Activated T-cell treated with anti-CD3 and anti-CD28 coated beads for 4 hours (primary cell): ENCODE results near the gene FAM174B.

Experiments used
- DNase-seq: peaks from one replicate; pipeline ENCODE4 v3.0.0-alpha.2; 2020

FAM174B gene

GRCh38 chr15:92664178-92664900, 8.8 kb upstream of the FAM174B start:
- DNase-seq, result no peak

- DNase-seq, result no peak
These were observed 7.8 kb upstream of the FAM174B start for GRCh38 chr15:92663250-92663951.

- no peak for DNase-seq
These were observed 7.2 kb upstream of the FAM174B start for GRCh38 chr15:92662762-92663161.

DNA sequence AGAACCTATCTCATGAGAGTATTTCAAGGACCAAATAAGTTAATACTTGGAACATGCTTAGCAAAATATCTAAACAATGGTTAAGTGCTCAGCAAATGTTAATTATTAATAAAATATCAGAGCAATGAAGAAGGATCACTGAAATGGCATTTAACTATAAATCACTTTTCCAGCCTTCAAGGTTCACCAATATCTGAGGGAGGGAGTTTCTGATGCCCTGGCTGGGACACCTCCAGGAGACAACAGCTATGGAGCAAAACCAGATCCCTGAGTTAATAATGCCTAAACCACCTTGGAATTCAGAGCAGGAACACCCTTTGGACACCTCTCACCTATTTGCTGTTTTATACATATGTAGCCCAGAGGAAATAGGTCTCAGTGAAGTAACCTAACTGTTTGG, 6.4 kb upstream of the FAM174B start:
- no peak for DNase-seq

DNA sequence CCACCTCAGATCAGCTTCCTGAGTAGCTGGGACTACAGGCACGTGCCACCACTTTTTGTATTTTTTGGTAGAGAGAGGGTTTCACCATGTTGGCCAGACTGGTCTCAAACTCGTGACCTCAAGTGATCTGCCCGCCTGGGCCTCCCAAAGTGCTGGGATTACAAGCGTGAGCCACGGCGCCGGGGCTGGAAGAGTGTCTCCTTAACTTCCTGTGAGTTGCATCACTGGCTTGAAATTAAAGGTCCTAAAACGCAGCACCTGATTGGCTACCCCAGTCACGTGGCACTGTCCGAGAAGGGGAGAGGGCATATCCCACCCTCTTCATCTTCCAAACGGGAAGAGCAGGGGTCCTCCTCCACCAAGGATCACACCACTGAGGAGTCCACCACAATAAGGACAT, 5.5 kb upstream of the FAM174B start:
- no peak for DNase-seq

- no peak for DNase-seq
These were observed 1.9 kb upstream of the FAM174B start for GRCh38 chr15:92657486-92657885.

DNA sequence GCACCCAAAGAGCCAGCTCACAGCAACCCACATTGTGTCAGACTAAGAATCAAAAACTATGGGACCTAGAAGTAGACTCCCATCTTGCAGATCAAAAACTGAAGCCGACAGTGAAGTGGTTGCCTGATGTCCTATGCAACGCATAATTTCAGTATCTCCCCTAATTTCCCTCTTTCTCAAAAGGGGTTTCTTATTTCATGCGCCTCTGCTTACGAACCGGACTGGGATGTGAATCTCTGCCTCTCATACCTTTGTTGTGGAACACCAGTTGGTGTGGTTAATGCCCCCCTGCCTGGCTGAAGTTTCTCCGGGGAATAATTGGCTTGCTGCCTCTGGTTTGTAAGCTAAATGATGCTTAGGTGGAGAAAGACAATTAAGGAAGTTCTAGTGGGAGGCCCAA, 514 bp upstream of the FAM174B start:
- DNase-seq, result no peak

DNA sequence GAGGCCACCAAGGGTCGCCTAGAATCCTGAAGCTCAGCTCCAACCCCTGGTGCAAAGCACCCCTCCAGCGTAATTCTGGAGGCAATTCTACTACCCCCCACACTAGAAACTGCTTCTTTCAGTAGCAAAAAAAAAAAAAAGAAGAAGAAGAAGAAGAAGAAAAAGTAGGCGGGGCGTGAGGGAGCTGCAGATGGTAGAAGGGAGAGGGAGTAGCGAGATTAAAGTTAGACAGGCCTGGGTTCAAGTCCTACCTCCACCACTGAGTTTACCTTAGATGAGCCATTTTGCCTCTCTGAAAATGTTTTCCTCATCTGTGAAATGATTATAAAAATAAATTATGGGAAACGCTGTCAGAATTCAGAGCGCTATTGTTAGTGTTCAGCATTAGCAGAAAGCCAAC, 913 bp downstream of the FAM174B start:
- DNase-seq, result no peak

DNA sequence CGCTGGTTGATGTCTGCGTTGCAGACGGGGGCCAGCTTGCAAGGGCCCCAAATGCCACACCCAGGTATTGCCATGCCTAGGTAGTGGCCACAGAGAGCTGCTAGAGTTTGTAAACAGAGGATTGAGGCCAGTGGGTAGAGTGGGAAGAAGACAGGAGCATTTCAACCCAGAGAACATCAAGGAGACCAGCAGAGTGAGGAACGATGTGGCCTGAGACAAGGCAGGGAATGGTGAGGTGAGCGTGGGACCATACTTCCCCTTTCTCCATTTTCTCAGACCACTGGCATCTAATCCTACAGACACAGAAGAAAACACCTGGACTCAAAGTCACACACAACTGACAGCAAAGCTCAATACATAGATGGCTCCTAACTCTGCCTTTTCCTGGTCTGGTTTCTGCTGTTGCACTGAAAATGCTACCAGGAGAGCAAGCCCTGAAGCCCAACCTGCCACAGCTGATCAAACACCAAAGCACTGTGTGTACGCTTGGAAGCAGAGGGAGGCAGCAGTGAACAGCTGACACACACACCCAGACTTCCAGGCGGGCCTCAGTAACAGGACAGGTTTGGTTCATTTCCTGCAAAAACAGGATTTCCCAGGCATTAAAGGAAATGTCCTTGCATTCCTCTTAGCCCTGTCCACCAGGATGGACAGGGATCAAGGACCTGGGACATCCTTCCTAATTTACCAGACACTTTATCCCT, 1.6 kb downstream of the FAM174B start:
- DNase-seq, result no peak

- DNase-seq, result no peak
These were observed 2.2 kb downstream of the FAM174B start for GRCh38 chr15:92653366-92653765.

DNA sequence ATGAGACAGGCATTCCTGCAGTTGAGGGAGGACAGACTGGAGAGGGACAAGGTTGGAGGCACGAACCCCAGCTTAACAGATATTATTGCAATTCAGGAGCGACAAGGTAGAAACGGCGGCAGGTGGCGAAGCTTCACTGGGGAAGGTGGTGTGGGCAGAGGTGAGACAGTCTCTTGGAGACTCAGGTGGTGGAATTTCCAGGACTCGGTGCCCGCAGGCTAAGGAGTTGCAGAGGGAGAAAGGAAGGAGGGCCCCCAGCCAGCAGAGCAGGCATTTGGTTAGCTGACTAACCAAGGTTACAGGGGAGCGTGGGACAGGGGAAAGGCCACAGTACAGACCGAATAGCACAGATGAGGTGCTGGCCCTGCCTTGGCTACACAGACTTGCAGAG, 3.0 kb downstream of the FAM174B start:
- no peak for DNase-seq

DNA sequence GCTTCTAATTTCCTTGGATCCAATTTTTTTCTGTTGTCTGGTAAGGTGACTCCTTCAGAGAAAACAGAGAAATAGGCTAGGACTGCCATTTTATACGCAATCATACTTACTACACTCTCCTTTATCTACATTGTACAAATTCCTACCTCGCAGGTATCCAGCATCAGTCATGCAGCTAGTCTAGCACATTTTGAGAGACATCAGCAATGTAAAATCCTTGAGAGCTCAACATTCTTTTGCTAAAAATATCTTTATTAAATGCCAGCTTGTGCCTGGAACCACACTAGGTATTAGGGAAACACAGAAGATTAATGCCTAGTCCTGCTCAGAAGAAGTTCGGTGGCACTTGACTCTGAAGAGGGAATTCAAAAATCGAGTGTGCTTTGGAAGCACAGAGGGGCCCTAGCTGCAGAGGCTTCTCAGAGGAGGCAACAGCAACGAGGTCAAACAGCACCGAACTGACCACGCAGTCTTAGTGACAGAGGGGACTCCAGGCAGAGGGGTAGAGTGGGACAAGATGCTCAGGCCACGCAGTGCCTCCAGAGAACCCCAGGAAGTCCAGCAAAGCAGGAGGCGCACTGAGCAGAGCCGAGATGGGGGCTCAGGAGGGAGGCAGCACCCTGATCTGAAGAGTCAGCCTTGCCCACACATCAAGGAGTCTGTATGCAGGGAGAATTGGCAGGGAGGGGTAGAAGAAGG, 3.5 kb downstream of the FAM174B start:
- DNase-seq, result no peak

DNA sequence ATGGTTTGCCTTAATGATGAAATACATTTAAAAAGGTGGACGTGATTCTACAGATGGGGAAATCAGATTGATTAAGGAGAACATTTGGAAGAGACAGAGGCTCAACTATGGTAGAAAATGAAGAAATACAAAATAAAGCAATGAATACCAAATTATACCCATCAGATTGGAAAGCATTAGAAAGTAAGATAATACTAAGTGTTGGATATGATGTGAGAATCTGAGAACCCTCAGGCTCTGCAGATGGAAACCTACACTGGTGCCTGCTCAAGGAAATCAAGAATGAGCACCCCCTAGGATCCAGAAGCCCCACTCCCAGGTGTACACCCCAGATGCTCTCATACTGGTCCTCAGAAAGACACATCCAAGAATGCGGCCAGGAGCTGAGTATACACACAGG, 4.6 kb downstream of the FAM174B start:
- DNase-seq, result no peak

GRCh38 chr15:92650256-92650655, 5.3 kb downstream of the FAM174B start:
- DNase-seq, result no peak

DNA sequence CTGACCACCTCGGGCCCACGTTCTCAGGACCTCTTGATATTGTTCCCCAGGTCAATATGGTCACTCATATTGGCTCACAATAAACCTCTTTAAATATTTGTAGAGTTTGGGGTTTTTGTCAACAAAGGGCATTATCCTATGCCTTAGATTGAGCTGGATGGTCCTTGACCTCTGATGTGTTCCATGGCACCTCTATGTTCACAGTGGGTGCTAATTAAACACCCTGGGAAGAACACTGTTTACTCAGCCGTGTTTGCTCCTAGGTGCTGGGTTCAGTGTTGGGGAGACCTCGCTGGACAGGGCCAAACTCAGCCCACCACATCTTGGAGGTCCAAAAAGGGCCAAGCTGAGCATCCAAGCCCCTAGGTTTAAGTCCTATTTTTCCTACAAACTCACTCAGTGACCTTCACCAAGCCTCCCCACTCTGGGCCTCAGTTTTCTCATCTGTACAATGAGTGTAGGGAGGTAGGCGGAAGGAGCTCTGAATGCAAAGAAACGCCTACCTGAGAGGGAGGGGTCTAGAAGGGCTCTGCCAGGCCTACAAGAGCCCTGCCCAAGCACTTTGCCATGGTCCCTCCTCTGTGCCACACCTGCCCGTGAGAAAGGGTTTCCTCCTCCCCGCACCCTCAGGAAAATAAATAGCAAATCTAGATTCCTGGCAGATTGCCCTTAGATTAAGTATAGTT, 7.2 kb downstream of the FAM174B start:
- DNase-seq, result no peak

GRCh38 chr15:92647467-92648163, 8.0 kb downstream of the FAM174B start:
- no peak for DNase-seq

DNA sequence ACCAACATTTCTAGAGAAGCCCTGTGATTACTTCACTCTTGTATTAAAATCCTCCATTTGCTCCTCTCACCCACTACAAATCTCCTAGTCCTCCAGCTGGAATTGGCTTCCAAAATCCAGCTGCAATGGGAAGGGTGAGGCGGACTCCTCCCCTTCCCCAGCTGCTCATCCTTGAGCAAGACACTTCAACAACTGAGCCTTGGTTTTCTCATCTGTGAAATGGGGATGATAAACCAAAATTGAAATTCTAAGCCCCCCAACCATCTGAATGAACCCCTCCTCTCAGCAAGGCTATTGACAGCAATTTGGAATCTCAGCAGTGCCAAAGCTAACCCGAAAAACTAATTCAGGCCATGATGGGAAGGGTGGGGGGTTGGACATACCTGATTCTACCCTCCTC, 9.4 kb downstream of the FAM174B start:
- no peak for DNase-seq

GRCh38 chr15:92645731-92646130, 9.8 kb downstream of the FAM174B start:
- DNase-seq, result no peak

- no peak for DNase-seq
These were observed 10.4 kb downstream of the FAM174B start for GRCh38 chr15:92645051-92645631.

DNA sequence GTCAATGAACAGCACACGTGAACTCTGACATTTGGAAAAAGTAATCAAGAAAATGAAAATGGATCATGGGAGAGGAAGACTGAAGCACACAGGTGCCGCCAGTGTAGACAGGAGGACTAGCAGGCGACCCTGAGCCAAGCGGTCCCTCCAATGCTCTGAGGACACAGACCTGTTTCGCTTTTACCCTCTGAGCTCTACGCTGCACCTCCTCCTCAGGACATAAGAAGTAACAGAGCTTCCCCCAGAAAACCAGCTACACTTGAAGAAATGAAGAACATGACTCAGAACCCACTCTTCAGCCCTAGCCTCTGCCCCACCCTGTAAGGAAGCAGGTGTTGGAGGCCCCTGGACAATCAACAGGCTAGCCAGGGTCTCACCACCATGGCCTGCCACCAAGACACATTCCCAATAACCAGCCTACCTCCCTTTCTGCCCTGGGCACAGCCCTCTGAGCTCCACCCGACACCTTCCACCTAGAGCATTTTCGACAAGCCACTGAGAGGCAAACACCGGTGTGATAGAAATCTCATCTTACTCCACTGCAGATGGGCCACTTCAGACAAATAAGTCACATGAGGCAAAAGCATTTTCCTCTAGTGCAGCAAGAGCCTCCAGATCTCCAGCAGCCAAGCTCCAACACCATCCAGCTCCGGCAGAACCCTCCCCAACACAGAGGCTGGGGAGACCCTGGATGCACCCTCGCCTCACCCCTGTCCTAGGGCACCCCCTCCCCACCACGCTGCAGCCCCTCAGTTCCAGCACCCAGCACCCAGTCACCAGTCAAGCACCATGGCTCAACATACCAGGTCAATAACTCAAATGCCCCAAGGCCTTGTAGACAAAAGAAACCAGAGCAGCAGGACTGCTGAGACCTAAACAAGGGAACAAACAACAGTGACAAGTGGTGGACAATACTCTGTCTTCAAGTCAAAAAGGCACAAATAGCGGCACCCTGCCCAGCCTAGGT, 11.4 kb downstream of the FAM174B start:
- no peak for DNase-seq
